Coronary artery (tissue), 2 donors: ENCODE measurements around the gene CYSRT1.

ENCODE experiments used
- DNase-seq: peaks from one replicate; pipeline ENCODE4 v3.0.0-alpha.2; 2017; ENCODE audit warnings: low spot score
- H3K27ac ChIP-seq, 2 donors: fragments of 200-600 bp; sonication (generic); one replicate each; pipeline ENCODE4 v1.5.1; 2016 to 2019
- H3K4me3 ChIP-seq: fragments of 200-600 bp; sonication (generic); 2 replicates; pipeline ENCODE4 v1.5.1; 2016; ENCODE audit warnings: mild to moderate bottlenecking, moderate library complexity
- CTCF ChIP-seq: fragments of 200-600 bp; sonication (generic); IDR thresholded peaks from one replicate; pipeline ENCODE4 v1.5.1; 2019; ENCODE audit warnings: antibody characterized with exemption

Gene CYSRT1, protein sequence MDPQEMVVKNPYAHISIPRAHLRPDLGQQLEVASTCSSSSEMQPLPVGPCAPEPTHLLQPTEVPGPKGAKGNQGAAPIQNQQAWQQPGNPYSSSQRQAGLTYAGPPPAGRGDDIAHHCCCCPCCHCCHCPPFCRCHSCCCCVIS

DNA sequence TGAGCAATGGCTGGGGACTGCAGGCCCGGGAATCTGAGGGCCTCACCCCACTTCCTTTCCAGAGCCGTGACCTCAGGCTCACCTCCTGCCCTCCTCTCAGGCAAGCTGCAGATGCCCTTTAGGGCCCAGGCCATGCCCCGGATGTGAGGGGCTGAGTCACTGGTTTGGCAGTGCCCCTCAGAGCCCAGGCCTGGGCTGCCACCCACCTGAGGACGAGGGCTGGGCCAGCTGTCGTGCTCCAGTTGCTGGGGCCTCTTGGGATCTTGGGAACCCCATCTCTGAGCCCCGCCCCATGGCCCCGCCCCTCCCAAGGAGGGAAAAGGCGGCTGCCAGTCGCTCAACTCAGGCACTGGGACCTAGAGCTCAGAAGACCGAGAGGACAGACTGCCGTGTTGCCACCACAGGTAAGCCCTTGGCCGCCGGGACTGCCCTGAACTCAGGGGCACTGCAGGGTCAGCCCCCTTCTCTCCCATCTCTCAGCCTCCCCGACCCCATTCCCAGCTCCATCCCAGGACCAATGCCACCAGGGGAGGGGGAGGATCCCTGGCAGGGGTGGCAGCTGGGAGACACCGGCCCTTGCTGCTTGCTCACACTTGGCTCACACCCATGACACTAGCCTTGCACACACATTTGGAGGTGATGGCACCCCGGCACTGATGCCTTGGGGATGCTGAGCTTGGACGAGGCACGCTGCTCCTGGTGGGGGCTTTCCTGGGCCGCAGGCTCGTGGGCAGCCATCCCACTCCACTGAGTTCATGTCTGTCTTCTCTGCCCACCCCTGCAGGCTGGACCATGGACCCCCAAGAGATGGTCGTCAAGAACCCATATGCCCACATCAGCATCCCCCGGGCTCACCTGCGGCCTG lies at the start of gene CYSRT1:
TSS of gene CYSRT1 (plus strand) at position 345 of the 865 bp plus-strand sequence. CDS start at position 793, 448 bp downstream.
- H3K4me3 ChIP-seq: peak within 1 kb of the TSS; percentile 87
- no peak for TF ChIP-seq CTCF
- H3K27ac ChIP-seq: peak within 1 kb of the TSS; percentile 71 to 97
- DNase-seq: no peak

DNA sequence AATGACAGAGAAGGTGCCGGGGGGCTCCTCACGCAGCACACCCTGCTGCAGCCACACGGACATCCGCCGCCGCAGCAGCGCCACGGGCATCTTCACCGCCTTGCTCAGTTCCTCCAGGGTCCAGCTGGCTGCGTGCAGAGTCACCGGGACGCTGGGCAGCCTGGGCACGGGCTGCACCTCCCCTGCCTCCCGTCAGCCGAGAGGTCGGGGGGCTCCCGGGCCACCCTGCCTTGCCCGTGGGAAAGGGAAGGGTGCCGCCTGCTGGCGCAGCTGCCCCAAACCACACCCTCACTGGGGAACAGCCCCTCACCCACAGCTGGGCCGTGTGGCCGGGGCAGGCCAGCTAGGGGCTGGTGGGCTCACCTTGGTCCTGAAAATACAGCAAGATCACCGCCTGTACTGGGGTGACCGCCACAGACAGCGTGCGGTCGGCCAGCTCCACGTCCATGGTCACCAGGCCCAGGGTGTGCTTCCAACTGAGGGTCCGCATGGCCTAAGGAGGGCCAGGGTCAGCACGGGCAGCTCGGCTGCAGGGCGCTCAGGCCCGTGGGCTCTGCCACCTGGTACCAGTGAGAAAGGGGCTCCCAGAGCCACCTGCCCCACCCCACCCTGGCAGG lies 49.5 kb upstream of the CYSRT1 start:
- DNase-seq: no peak
- Histone ChIP-seq H3K4me3 (no peak overlapping the region), H3K27ac (no peak overlapping the region)
- TF ChIP-seq CTCF: no peak

DNA sequence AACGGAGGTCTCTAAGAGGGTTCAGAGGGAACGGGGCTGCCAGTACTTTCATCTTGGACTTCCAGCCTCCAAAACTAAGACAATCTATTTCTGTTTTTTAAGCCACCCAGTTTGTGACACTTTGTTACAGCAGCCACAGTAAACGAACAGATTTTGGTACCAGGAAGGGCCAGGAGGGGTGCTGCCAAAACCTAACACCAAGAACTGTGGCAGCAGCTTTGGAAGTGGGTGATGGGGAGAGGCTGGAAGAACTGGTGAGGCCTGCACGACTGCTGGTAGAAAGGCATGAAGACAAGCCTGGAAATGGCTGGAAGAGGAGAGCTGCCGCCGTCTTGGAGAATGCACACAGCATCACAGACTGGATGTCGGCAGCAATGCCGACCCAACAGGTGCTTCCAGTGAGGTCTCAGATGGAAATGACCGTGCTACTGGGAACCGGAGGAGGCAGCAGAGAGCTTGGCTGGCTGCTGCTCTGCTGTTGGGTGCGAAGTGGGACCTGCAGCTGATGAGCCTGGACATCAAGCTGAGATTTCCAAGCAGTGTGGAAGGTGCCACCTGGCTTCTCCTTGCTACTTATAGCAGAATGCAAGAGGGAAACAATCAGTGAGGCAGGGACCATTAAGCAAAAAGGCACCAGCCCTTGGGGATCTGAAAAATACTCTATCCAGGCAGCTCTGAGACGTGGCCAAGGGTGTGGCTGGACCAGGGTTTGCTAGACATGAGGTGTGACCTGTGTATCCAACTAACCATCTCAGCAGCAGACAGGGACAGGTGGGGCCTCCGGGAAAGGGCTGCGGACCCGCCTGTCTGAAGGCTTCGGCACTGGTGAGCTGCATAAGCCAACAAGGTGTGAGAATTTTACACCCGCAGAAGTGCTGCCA lies 48.4 kb upstream of the CYSRT1 start:
- no peak for DNase-seq
- no peak overlapping the region for H3K27ac ChIP-seq
- H3K4me3 ChIP-seq: no peak overlapping the region
- no peak for TF ChIP-seq CTCF

GRCh38 chr9:137178201-137178938 lies 46.6 kb upstream of the CYSRT1 start:
- TF ChIP-seq CTCF: no peak
- no peak for DNase-seq
- H3K4me3 ChIP-seq: no peak overlapping the region
- H3K27ac ChIP-seq: no peak overlapping the region

- no peak for TF ChIP-seq CTCF
- DNase-seq: no peak
- H3K4me3 ChIP-seq: no peak overlapping the region
- no peak overlapping the region for H3K27ac ChIP-seq
These were observed 45.9 kb upstream of the CYSRT1 start for GRCh38 chr9:137178939-137179630.

GRCh38 chr9:137179761-137180160 lies 45.2 kb upstream of the CYSRT1 start:
- Histone ChIP-seq H3K4me3 (no peak overlapping the region), H3K27ac (no peak overlapping the region)
- no peak for TF ChIP-seq CTCF
- DNase-seq: no peak
